D721Med (cell line): Measurements from ENCODE around the gene PLA2G4E.

Source experiments
- DNase-seq: peaks from one replicate; pipeline ENCODE4 v3.0.0; 2011; ENCODE audit warnings: low spot score; ENCODE audit not compliant: insufficient read length
- FAIRE-seq: peaks from 2 replicates; lab custom pipeline; 2011; peaks lifted over from hg19 to GRCh38; lab: Jason Lieb, UNC
- TF ChIP-seq, protein P1 (sequence below): IDR thresholded peaks from 2 replicates; pipeline ENCODE4 v1.5.1; 2012; ENCODE audit warnings: mild to moderate bottlenecking, control low read depth; ENCODE audit not compliant: insufficient read depth; ENCODE audit errors: missing control alignments

Gene PLA2G4E

DNA sequence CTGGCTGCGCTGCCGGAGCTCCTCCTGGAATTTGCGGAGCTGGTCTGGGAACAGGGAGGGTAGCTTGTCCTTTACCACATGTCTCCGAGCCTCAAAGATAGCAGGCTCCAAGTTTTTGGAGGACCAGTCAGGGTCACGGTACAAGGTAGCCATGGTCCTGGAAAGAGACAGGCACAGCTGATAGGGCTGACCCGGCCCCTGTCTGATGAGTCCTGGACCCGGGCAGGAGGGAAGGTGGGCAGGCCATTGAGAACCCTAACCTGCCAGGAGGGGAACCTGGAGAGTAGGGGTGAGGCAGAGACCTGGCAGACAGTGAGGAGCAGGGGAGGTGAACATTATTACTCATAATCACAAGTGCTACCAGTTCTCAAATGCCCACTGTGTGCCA lies 28.0 kb downstream of the PLA2G4E start:
- DNase-seq: no peak
- FAIRE-seq: no peak
- TF ChIP-seq, protein P1, sequence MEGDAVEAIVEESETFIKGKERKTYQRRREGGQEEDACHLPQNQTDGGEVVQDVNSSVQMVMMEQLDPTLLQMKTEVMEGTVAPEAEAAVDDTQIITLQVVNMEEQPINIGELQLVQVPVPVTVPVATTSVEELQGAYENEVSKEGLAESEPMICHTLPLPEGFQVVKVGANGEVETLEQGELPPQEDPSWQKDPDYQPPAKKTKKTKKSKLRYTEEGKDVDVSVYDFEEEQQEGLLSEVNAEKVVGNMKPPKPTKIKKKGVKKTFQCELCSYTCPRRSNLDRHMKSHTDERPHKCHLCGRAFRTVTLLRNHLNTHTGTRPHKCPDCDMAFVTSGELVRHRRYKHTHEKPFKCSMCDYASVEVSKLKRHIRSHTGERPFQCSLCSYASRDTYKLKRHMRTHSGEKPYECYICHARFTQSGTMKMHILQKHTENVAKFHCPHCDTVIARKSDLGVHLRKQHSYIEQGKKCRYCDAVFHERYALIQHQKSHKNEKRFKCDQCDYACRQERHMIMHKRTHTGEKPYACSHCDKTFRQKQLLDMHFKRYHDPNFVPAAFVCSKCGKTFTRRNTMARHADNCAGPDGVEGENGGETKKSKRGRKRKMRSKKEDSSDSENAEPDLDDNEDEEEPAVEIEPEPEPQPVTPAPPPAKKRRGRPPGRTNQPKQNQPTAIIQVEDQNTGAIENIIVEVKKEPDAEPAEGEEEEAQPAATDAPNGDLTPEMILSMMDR: no peak

DNA sequence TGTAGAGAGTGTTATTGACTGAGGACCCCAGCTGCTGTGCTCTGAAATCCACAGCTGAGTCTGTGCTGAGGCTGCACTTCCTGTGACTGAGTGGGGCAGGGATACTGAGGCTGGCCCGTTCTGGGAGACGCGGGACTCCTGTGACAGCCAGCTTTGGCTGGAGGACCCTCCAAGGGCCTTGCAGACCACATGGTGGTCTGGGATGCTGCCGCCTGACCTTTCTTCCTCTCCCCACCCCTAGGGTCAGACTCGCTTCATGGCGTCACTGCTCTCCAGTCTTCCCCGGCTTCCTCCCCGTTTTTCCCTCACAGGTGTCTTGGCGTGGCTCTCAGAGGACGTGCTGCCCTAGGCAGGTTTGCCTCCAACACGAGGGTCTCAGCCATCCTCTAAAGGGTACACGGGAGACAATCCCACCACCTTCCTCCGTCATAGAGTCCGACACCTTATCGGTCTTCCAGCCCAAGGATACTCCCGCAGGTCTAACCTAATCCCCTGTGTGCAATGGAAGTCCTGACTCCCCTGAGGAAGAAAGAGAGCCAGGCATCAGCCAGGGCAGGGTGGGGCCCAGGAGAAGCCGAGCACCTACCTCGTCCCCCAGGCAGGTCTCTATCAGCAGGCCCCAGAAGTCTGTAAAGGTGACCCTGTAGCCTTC lies 28.6 kb downstream of the PLA2G4E start:
- DNase-seq: no peak
- FAIRE-seq: no peak
- TF ChIP-seq, protein P1: no peak

GRCh38 chr15:41990691-41991090 lies 30.2 kb downstream of the PLA2G4E start:
- DNase-seq (no peak), FAIRE-seq (no peak)
- TF ChIP-seq, protein P1: no peak

DNA sequence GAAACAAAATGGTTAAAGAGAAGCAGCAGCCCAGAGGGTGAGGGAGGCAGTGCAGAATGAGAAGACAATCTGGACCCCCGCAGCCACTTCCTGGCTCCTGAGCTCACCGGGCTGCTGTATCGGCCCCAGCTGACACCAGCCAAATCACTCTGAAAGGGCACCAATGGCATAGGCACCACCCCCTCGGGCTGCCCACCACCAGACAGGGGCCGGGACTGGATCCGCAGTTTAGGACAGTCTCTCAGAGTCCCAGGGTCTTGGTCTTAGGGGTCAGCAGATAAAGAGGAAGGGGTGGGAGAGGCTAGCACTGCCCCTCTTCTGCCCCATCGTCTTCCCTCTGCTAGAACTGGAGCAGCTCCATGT lies 30.6 kb downstream of the PLA2G4E start:
- FAIRE-seq: no peak
- DNase-seq: no peak
- TF ChIP-seq, protein P1: no peak

DNA sequence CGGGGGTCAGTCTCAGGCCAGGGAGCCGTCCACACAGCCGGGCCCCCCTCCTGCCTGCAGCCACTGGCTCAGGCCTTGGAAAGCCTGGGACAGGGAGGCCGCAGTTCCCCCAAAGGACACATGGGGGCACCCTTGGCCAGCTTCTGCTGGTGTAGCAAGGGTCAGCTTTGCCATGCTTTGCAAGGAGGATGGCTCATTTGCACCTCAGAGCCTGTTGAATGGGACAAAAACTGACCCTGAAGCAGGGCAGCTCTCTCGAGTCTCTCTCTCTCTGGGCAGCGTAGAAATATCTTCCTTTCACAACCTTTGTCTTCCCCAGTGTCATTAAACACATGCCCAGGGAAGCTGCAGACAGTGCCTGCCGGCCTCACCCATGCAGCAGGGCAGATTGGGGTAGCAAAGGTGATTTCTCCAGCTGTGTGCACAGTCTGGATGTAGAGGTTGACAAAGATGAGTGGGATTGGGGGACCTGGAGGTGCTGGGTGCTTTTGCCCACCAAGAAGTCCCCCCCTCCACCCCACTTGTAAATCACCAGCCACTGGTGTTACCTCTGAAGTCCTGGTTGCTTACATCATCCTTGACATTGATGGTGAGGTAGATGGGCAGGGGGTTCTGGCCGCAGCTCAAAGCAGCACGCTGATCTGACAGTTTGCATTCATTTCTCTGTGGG lies 31.1 kb downstream of the PLA2G4E start:
- DNase-seq (peak; percentile 86), FAIRE-seq (no peak)
- TF ChIP-seq, protein P1: peak; percentile 94

GRCh38 chr15:41988896-41989572 lies 31.8 kb downstream of the PLA2G4E start:
- DNase-seq (no peak), FAIRE-seq (no peak)
- TF ChIP-seq, protein P1: no peak

- TF ChIP-seq, protein P1: no peak
- FAIRE-seq (no peak), DNase-seq (no peak)
These were observed 32.9 kb downstream of the PLA2G4E start for GRCh38 chr15:41987925-41988275.
